Lower lobe of right lung (tissue), 2 donors: ENCODE measurements around the gene ISCA2. TPM values are rescaled to one million over a fixed set of nuclear protein-coding genes. Genes with fewer than 3 reads are reported as not detected.

Source experiments
- ATAC-seq, 2 donors: fragments of 200-7000 bp; cut with Tn5 transposase; one replicate each; pipeline ENCODE4 v1.9.1; 2020 to 2022; ENCODE audit warnings: mild to moderate bottlenecking in 2 of 2, moderate library complexity in 2 of 2
- DNase-seq: peaks from one replicate; pipeline ENCODE4 v3.0.0-alpha.2; 2020
- H3K27ac ChIP-seq: fragments of 200-600 bp; one replicate; pipeline ENCODE4 v1.8.0; 2022
- H3K27me3 ChIP-seq: fragments of 200-600 bp; one replicate; pipeline ENCODE4 v1.8.0; 2022; ENCODE audit warnings: low read depth
- H3K36me3 ChIP-seq: fragments of 200-600 bp; one replicate; pipeline ENCODE4 v1.8.0; 2022; ENCODE audit warnings: mild to moderate bottlenecking
- H3K4me1 ChIP-seq: fragments of 200-600 bp; one replicate; pipeline ENCODE4 v1.8.0; 2022
- H3K4me3 ChIP-seq: fragments of 200-600 bp; one replicate; pipeline ENCODE4 v1.8.0; 2022; ENCODE audit warnings: mild to moderate bottlenecking
- H3K9me3 ChIP-seq: fragments of 200-600 bp; one replicate; pipeline ENCODE4 v1.8.0; 2022
- intact Hi-C: fragments of 100-400 bp; cut with DNase I; formaldehyde crosslinking; loops from one replicate; pipeline ENCODE4 v1.11.0; 2022
- total RNA-seq: library from RNA; stranded (reverse); fragmentation: NEBNext Ultra II Directional; extraction: Animal tissue kit (Norgen Biotek cat#: 25700); gene quantifications from one replicate; pipeline ENCODE4 v1.2.1, GENCODE V29; 2021
- TF ChIP-seq, protein P1 (sequence below): fragments of 200-600 bp; IDR thresholded peaks from one replicate; pipeline ENCODE4 v1.8.0; 2022; ENCODE audit warnings: antibody characterized with exemption, mild to moderate bottlenecking
- donor health status: DM: no; HTN: yes; CAD: no; lungs with severe emphysema.

The ISCA2 gene
- total RNA-seq, 1 donor from 2014 or later: 23.4 TPM

DNA sequence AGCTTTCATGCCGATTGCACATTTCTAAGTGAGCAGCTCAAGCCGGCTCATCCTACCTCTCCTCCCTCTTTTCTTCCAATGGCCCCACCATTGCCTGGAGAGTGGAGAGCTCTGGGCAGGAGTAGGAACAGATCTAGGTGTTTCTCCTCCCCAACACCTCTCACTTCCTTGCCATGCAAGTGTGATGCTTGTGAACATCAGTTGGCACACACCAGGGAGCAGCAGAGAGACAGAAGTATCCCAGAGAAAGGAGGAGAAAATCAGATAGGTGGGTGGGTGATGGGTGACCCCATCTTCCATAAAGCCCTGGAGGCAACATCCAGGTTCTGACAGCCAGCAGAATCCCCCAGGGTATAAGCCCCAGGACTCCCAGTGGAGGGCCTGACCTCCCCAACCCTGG, 28.2 kb upstream of the ISCA2 start:
- DNase-seq: no peak
- Histone ChIP-seq H3K4me3 (no peak overlapping the region), H3K27me3 (no peaks in the 10 kb centered on the region), H3K36me3 (peaks cover 9% of the 10 kb centered on the region), H3K4me1 (peaks cover 10% of the 10 kb centered on the region), H3K9me3 (no peaks in the 10 kb centered on the region), H3K27ac (no peak overlapping the region)
- TF ChIP-seq, protein P1, sequence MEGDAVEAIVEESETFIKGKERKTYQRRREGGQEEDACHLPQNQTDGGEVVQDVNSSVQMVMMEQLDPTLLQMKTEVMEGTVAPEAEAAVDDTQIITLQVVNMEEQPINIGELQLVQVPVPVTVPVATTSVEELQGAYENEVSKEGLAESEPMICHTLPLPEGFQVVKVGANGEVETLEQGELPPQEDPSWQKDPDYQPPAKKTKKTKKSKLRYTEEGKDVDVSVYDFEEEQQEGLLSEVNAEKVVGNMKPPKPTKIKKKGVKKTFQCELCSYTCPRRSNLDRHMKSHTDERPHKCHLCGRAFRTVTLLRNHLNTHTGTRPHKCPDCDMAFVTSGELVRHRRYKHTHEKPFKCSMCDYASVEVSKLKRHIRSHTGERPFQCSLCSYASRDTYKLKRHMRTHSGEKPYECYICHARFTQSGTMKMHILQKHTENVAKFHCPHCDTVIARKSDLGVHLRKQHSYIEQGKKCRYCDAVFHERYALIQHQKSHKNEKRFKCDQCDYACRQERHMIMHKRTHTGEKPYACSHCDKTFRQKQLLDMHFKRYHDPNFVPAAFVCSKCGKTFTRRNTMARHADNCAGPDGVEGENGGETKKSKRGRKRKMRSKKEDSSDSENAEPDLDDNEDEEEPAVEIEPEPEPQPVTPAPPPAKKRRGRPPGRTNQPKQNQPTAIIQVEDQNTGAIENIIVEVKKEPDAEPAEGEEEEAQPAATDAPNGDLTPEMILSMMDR: no peak
- no peak for ATAC-seq
- intact Hi-C loops: no loop called here

DNA sequence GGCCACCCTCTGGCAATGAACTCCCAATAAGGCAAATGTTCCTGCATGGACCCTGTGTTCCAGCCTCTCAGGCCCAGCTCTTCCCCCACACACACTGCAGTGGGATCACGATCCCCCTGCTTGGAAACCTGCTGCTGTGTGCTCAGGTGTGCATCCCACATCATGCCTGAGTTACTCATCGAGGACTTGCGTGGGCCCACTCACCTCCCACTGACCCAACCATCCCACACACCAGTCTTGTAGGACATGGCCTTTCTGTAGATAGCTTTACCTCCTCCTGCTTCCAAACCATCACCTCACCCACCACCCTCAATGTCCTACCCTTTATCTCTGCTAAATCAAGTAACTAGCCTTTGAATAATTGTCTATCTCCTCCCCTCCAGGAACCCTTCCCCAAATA, 25.1 kb upstream of the ISCA2 start:
- no peaks in the 10 kb centered on the region for H3K27me3 ChIP-seq
- intact Hi-C loops: no loop called here
- H3K9me3 ChIP-seq: no peaks in the 10 kb centered on the region
- H3K27ac ChIP-seq: no peak overlapping the region
- no peak overlapping the region for H3K4me3 ChIP-seq
- H3K4me1 ChIP-seq: peaks cover 12% of the 10 kb centered on the region
- DNase-seq: no peak
- no peak for ATAC-seq
- TF ChIP-seq, protein P1: no peak
- H3K36me3 ChIP-seq: peaks cover 21% of the 10 kb centered on the region

DNA sequence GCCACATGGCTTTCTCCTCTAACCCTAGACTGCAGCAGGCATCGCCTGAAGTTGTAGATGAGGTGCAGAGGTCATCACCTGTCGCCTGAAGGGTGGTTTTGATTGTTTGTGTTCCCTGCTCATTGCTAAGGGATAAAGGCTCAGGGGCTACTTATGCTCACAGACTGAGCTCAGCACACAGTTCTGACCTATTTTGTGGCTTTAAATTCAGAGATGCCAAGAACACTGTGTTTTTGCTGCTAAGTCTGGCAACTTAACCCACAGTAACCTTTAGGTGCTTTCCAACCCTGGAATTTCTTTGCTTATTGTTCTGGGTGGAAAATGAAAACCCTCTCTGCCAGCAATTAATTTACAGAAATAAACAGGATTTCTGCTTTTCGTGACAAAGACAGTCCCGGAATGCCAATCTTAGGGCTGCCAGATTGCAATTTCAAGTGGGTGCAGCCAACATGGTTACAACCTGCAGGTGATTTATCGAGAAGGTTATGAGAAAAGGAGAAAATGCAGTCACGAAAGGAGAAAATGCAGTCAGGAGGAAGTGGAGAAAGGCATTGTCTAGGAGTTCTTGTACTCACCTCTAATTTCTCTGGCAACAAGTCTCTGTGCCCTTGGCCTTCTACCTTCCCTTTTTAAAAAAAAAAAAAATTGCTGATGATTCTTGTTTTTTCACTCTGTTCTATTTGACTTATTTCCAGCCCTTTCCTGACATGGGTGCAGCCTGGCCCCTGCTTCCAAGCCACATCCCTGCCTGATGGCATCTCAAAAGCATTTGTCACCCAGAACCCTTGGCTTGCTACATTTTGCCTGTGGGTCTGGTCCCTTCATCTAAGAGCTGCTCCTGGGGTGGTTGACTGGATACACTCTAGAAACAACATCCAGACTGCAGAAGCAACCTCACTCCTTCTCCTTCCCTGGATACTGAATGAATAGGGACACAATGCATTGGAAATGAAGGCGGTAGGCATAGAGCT, 23.7 kb upstream of the ISCA2 start:
- Histone ChIP-seq H3K4me3 (no peak overlapping the region), H3K4me1 (peaks cover 12% of the 10 kb centered on the region), H3K9me3 (no peaks in the 10 kb centered on the region), H3K27ac (no peak overlapping the region), H3K27me3 (no peaks in the 10 kb centered on the region), H3K36me3 (peaks cover 35% of the 10 kb centered on the region)
- intact Hi-C loops: no loop called here
- TF ChIP-seq, protein P1: no peak
- ATAC-seq (no peak), DNase-seq (no peak)

DNA sequence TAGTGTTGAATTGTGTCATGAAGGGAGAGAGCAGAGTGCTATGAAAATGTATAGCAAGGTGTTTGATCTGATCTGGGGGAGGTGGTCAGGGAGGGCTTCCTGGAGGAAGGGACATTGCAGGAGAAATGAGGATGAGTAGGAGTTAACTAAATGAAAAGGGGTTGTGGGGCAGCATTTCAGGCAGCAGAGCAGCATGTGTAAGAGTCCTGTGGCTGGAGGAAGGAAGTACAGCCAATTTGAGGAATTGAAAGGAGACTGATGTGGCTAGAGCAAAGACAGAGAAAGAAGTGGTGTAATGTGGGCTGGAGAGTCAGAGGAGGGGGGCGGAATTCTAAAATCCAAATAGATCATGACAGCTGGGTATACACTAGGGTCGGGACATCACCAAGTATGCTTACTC, 21.0 kb upstream of the ISCA2 start:
- intact Hi-C loops: no loop called here
- no peak overlapping the region for H3K4me3 ChIP-seq
- no peaks in the 10 kb centered on the region for H3K9me3 ChIP-seq
- DNase-seq (no peak), ATAC-seq (peak; percentile 18 to 59)
- no peaks in the 10 kb centered on the region for H3K27me3 ChIP-seq
- H3K27ac ChIP-seq: no peak overlapping the region
- H3K36me3 ChIP-seq: peaks cover 58% of the 10 kb centered on the region
- TF ChIP-seq, protein P1: no peak
- H3K4me1 ChIP-seq: peaks cover 12% of the 10 kb centered on the region

DNA sequence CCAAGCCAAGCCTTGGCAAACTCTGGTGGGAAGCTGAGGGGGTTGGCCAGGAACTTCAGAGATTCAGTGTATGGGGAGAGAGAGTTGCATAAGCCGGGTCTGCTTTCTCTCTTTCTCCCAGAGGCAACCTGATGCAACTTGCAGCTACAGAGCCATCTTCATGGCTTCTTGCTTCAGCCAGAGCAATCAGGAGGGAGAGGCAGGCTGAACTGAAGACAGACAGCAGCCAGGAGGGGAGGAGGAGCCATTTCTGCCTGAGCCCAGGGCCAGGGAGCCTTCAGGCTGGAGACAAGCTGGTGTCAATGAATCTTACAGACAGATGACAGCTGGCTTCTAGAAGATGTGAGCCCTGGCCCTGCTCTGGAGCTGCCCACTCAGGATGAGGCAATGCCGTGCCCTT, 19.2 kb upstream of the ISCA2 start:
- H3K27me3 ChIP-seq: no peaks in the 10 kb centered on the region
- H3K27ac ChIP-seq: no peak overlapping the region
- H3K36me3 ChIP-seq: peaks cover 75% of the 10 kb centered on the region
- intact Hi-C loops: no loop called here
- TF ChIP-seq, protein P1: no peak
- DNase-seq: no peak
- H3K4me3 ChIP-seq: no peak overlapping the region
- peaks cover 12% of the 10 kb centered on the region for H3K4me1 ChIP-seq
- no peaks in the 10 kb centered on the region for H3K9me3 ChIP-seq
- ATAC-seq: no peak
